GM20000 (cell line): ENCODE results near the gene FBXW7.

Experiments used
- DNase-seq: peaks from one replicate; pipeline ENCODE4 v3.0.0; 2012; ENCODE audit warnings: low spot score
- CTCF ChIP-seq: IDR thresholded peaks from 2 replicates; pipeline ENCODE4 v1.5.1; 2012; ENCODE audit warnings: mild to moderate bottlenecking, control low read depth; ENCODE audit errors: extremely low read depth, missing control alignments

The FBXW7 gene

GRCh38 chr4:152434011-152434410 lies 101.9 kb downstream of the FBXW7 start:
- no peak for TF ChIP-seq CTCF
- DNase-seq, result no peak

GRCh38 chr4:152431784-152432183 lies 104.1 kb downstream of the FBXW7 start:
- no peak for DNase-seq
- no peak for TF ChIP-seq CTCF

GRCh38 chr4:152431291-152431690 lies 104.6 kb downstream of the FBXW7 start:
- no peak for DNase-seq
- no peak for TF ChIP-seq CTCF

- no peak for DNase-seq
- TF ChIP-seq CTCF, result no peak
Measured at GRCh38 chr4:152430507-152430906, 105.4 kb downstream of the FBXW7 start.

- DNase-seq, result no peak
- no peak for TF ChIP-seq CTCF
Measured at GRCh38 chr4:152427981-152428380, 107.9 kb downstream of the FBXW7 start.

- no peak for DNase-seq
- no peak for TF ChIP-seq CTCF
Measured at GRCh38 chr4:152424977-152425376, 110.9 kb downstream of the FBXW7 start.

GRCh38 chr4:152424396-152424795 lies 111.5 kb downstream of the FBXW7 start:
- TF ChIP-seq CTCF, result no peak
- DNase-seq, result no peak
